Measurements from ENCODE around the gene GKN2. TPM values are rescaled to one million over a fixed set of nuclear protein-coding genes. Genes with fewer than 3 reads are reported as not detected.

GKN2 gene
- total RNA-seq, 1 experiment from 2014 or later = not detected

DNA sequence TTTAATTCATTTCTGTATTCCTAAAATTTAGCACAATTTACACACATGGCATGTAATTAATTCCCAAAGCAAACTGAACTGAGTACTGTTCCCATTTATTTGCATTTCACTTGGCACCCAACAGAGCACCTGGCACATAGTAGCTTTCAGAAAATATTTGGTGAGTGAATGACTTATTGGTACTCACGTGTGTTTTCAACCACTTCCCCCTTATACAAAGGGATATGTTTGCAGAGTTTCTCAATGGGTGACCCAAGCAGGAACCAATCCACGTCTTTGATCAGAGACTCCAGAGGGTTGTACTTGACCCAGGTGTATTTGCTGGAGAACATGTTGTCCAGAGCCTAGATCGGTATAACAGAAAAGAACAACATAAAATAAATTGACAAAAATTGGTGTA, 6.6 kb downstream of the GKN2 start:
- POLR2A ChIA-PET = no interaction called here
- Mint-ChIP-seq H3K4me3 (no peak overlapping the region), H3K4me1 (peaks cover 12% of the 10 kb centered on the region), H3K36me3 (no peaks in the 10 kb centered on the region), H3K9me3 (no peaks in the 10 kb centered on the region), H3K27me3 (ENCODE audit: low read depth) (peaks cover 8% of the 10 kb centered on the region), H3K27ac (no peak overlapping the region)
- no peak for ATAC-seq
- CTCF ChIA-PET = no interaction called here
- no peak for DNase-seq (ENCODE audit: low spot score)
- TF ChIP-seq ZNF396 (CRISPR knock-in tag; IDR thresholded peaks at IDR 0.05; ENCODE audit: borderline replicate concordance) (no peak), SP1 (CRISPR knock-in tag; conservative IDR thresholded peaks at IDR 0.05) (no peak), NFATC4 (CRISPR knock-in tag; IDR thresholded peaks at IDR 0.05) (no peak), CREB1 (CRISPR knock-in tag; IDR thresholded peaks at IDR 0.05) (no peak), ESRRA (CRISPR knock-in tag; IDR thresholded peaks at IDR 0.05; ENCODE audit: borderline replicate concordance) (no peak), NR3C1 (CRISPR knock-in tag; conservative IDR thresholded peaks at IDR 0.05; ENCODE audit: low read depth) (no peak)
- TF ChIP-seq, protein P1, sequence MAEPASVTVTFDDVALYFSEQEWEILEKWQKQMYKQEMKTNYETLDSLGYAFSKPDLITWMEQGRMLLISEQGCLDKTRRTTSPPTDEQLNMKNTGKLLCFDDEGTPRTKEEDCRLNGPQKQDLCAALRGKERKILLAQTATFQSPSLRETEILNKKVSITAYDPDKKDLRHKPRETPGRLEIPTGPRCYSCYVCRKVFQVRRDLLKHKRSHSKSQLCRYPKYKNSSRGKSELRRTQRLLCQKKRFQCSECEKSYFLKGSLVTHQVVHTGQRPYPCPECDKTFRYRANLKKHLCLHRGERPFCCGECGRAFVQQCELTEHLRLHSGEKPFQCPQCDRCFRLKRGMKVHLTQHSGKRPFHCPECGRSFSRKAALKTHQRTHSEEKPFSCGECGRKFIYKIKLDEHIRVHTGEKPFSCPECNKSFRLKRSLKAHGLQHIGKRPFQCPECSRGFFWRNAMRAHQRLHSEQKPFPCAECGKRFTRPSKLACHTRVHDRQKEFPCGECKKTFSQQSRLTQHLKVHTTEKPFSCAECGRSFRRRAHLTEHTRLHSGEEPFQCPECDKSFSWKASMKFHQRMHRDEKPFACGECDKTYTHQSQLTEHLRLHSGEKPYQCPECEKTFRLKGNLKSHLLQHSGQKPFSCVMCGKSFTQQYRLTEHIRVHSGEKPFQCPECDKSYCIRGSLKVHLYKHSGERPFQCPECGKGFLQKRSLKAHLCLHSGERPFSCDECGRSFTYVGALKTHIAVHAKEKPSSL (CRISPR knock-in tag; conservative IDR thresholded peaks at IDR 0.05) = no peak
- TF ChIP-seq, protein P2, sequence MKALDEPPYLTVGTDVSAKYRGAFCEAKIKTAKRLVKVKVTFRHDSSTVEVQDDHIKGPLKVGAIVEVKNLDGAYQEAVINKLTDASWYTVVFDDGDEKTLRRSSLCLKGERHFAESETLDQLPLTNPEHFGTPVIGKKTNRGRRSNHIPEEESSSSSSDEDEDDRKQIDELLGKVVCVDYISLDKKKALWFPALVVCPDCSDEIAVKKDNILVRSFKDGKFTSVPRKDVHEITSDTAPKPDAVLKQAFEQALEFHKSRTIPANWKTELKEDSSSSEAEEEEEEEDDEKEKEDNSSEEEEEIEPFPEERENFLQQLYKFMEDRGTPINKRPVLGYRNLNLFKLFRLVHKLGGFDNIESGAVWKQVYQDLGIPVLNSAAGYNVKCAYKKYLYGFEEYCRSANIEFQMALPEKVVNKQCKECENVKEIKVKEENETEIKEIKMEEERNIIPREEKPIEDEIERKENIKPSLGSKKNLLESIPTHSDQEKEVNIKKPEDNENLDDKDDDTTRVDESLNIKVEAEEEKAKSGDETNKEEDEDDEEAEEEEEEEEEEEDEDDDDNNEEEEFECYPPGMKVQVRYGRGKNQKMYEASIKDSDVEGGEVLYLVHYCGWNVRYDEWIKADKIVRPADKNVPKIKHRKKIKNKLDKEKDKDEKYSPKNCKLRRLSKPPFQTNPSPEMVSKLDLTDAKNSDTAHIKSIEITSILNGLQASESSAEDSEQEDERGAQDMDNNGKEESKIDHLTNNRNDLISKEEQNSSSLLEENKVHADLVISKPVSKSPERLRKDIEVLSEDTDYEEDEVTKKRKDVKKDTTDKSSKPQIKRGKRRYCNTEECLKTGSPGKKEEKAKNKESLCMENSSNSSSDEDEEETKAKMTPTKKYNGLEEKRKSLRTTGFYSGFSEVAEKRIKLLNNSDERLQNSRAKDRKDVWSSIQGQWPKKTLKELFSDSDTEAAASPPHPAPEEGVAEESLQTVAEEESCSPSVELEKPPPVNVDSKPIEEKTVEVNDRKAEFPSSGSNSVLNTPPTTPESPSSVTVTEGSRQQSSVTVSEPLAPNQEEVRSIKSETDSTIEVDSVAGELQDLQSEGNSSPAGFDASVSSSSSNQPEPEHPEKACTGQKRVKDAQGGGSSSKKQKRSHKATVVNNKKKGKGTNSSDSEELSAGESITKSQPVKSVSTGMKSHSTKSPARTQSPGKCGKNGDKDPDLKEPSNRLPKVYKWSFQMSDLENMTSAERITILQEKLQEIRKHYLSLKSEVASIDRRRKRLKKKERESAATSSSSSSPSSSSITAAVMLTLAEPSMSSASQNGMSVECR (CRISPR knock-in tag; IDR thresholded peaks at IDR 0.05; ENCODE audit: borderline replicate concordance) = no peak
- TF ChIP-seq, protein P3, sequence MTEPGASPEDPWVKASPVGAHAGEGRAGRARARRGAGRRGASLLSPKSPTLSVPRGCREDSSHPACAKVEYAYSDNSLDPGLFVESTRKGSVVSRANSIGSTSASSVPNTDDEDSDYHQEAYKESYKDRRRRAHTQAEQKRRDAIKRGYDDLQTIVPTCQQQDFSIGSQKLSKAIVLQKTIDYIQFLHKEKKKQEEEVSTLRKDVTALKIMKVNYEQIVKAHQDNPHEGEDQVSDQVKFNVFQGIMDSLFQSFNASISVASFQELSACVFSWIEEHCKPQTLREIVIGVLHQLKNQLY (CRISPR knock-in tag; IDR thresholded peaks at IDR 0.05) = no peak
- TF ChIP-seq, protein P4, sequence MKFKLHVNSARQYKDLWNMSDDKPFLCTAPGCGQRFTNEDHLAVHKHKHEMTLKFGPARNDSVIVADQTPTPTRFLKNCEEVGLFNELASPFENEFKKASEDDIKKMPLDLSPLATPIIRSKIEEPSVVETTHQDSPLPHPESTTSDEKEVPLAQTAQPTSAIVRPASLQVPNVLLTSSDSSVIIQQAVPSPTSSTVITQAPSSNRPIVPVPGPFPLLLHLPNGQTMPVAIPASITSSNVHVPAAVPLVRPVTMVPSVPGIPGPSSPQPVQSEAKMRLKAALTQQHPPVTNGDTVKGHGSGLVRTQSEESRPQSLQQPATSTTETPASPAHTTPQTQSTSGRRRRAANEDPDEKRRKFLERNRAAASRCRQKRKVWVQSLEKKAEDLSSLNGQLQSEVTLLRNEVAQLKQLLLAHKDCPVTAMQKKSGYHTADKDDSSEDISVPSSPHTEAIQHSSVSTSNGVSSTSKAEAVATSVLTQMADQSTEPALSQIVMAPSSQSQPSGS (CRISPR knock-in tag; IDR thresholded peaks at IDR 0.05; ENCODE audit: borderline replicate concordance, low read depth) = no peak
- TF ChIP-seq, protein P5, sequence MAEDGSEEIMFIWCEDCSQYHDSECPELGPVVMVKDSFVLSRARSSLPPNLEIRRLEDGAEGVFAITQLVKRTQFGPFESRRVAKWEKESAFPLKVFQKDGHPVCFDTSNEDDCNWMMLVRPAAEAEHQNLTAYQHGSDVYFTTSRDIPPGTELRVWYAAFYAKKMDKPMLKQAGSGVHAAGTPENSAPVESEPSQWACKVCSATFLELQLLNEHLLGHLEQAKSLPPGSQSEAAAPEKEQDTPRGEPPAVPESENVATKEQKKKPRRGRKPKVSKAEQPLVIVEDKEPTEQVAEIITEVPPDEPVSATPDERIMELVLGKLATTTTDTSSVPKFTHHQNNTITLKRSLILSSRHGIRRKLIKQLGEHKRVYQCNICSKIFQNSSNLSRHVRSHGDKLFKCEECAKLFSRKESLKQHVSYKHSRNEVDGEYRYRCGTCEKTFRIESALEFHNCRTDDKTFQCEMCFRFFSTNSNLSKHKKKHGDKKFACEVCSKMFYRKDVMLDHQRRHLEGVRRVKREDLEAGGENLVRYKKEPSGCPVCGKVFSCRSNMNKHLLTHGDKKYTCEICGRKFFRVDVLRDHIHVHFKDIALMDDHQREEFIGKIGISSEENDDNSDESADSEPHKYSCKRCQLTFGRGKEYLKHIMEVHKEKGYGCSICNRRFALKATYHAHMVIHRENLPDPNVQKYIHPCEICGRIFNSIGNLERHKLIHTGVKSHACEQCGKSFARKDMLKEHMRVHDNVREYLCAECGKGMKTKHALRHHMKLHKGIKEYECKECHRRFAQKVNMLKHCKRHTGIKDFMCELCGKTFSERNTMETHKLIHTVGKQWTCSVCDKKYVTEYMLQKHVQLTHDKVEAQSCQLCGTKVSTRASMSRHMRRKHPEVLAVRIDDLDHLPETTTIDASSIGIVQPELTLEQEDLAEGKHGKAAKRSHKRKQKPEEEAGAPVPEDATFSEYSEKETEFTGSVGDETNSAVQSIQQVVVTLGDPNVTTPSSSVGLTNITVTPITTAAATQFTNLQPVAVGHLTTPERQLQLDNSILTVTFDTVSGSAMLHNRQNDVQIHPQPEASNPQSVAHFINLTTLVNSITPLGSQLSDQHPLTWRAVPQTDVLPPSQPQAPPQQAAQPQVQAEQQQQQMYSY (CRISPR knock-in tag; IDR thresholded peaks at IDR 0.05) = no peak
- TF ChIP-seq, protein P6, sequence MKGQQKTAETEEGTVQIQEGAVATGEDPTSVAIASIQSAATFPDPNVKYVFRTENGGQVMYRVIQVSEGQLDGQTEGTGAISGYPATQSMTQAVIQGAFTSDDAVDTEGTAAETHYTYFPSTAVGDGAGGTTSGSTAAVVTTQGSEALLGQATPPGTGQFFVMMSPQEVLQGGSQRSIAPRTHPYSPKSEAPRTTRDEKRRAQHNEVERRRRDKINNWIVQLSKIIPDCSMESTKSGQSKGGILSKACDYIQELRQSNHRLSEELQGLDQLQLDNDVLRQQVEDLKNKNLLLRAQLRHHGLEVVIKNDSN (CRISPR knock-in tag; IDR thresholded peaks at IDR 0.05) = no peak
- TF ChIP-seq, protein P7, sequence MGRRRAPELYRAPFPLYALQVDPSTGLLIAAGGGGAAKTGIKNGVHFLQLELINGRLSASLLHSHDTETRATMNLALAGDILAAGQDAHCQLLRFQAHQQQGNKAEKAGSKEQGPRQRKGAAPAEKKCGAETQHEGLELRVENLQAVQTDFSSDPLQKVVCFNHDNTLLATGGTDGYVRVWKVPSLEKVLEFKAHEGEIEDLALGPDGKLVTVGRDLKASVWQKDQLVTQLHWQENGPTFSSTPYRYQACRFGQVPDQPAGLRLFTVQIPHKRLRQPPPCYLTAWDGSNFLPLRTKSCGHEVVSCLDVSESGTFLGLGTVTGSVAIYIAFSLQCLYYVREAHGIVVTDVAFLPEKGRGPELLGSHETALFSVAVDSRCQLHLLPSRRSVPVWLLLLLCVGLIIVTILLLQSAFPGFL (CRISPR knock-in tag; IDR thresholded peaks at IDR 0.05; ENCODE audit: borderline replicate concordance) = no peak
- TF ChIP-seq, protein P8, sequence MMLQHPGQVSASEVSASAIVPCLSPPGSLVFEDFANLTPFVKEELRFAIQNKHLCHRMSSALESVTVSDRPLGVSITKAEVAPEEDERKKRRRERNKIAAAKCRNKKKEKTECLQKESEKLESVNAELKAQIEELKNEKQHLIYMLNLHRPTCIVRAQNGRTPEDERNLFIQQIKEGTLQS (CRISPR knock-in tag; conservative IDR thresholded peaks at IDR 0.05) = no peak

Measured in WTC11 (cell line).